ENCODE results near the gene PCBP3.

The PCBP3 gene

DNA sequence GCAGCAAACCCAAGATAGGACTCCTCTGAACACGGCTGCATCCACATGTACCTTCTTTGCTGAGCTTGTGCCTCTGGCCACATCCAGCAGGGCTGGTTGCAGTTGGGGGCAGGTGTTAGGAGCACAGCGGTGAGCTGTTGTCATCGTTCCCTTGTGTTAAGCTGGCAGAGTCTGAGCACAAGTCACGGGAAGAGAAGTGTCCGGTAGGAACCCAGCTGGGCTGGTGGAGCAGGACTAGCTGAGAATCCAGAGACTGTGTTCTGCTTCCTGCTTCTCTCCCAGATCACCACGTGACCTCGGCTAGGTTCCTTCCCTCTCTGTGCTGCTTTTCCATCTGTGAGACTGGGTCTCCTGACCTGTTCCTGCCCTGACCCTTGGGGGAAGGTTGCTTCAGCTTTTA lies 105.1 kb downstream of the PCBP3 start:
- H3K4me3 ChIP-seq (ENCODE audit: low read depth, low read length): no peak overlapping the region
- in situ Hi-C loops (cut with HindIII; ENCODE audit: low sequenced_read_pairs): no loop called here
- TF ChIP-seq, protein P1, sequence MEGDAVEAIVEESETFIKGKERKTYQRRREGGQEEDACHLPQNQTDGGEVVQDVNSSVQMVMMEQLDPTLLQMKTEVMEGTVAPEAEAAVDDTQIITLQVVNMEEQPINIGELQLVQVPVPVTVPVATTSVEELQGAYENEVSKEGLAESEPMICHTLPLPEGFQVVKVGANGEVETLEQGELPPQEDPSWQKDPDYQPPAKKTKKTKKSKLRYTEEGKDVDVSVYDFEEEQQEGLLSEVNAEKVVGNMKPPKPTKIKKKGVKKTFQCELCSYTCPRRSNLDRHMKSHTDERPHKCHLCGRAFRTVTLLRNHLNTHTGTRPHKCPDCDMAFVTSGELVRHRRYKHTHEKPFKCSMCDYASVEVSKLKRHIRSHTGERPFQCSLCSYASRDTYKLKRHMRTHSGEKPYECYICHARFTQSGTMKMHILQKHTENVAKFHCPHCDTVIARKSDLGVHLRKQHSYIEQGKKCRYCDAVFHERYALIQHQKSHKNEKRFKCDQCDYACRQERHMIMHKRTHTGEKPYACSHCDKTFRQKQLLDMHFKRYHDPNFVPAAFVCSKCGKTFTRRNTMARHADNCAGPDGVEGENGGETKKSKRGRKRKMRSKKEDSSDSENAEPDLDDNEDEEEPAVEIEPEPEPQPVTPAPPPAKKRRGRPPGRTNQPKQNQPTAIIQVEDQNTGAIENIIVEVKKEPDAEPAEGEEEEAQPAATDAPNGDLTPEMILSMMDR (IDR thresholded peaks at IDR 0.05; ENCODE audit: low read depth, low read length, missing control alignments): no peak
- DNase-seq (ENCODE audit: low read depth): no peak

DNA sequence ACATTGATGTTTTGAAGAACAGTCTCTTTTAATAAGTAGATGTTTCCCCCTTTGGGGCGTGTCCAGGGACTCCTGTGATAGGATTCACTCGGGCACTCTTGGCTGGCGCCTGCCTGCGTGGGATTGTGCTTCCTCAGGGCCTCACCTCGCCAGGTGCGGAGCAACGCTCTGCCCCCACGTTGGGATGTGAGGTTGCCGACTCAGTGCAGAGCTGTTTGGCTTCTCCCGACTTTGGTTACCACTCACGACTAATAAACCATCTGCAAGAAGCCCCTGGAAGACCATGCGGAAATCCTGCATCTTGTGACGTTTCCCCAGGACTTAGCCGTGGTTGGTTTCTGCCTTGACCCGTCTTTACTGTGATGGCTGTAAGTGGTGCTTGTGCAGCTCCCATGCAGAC lies 106.4 kb downstream of the PCBP3 start:
- no peak for DNase-seq (ENCODE audit: low read depth)
- TF ChIP-seq, protein P1 (IDR thresholded peaks at IDR 0.05; ENCODE audit: low read depth, low read length, missing control alignments): no peak
- no peak overlapping the region for H3K4me3 ChIP-seq (ENCODE audit: low read depth, low read length)
- in situ Hi-C loops (cut with HindIII; ENCODE audit: low sequenced_read_pairs): no loop called here

- H3K4me3 ChIP-seq (ENCODE audit: low read depth, low read length): no peak overlapping the region
- in situ Hi-C loops (cut with HindIII; ENCODE audit: low sequenced_read_pairs): no loop called here
- no peak for DNase-seq (ENCODE audit: low read depth)
- TF ChIP-seq, protein P1 (IDR thresholded peaks at IDR 0.05; ENCODE audit: low read depth, low read length, missing control alignments): no peak
Measured at GRCh38 chr21:45750936-45751335, 107.4 kb downstream of the PCBP3 start.

DNA sequence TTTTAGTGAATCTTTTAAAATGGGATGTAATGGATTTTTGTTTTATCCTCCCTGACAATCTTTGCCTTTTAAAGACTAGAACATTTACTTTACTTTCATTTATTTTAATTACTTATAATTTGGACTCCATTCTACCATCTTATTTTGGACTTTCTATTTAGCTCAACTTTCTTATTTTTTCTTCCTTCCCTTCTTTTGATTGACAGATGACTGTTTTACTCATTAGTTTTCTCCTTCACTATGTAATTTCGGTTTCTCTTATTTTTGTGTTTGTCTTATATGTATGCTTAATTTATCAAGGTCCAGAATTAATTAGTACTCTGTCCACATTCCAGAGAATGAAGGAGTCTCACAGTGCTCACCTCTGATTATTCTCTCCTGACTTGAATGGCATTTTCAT lies 109.9 kb downstream of the PCBP3 start:
- TF ChIP-seq, protein P1 (IDR thresholded peaks at IDR 0.05; ENCODE audit: low read depth, low read length, missing control alignments): no peak
- DNase-seq (ENCODE audit: low read depth): no peak
- in situ Hi-C loops (cut with HindIII; ENCODE audit: low sequenced_read_pairs): no loop called here
- no peak overlapping the region for H3K4me3 ChIP-seq (ENCODE audit: low read depth, low read length)

DNA sequence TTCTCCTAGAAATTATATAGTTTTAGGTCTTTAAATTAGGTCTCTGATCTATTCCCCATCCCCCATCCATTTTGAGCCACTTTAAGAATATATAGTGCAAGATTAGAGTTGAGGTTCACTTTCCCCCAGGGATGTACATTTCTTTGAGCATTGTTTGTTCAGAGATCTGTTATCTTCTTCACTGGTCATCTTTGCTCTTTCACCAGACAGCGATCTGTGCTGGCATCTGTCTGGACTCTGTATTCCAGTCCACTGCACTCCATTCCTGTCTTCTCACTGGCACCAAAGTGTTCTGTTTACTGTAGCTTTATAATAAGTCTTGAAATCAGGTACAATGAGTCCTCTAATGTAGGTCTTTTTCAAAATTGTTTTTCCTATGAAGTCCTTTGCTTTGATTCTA lies 112.5 kb downstream of the PCBP3 start:
- no peak overlapping the region for H3K4me3 ChIP-seq (ENCODE audit: low read depth, low read length)
- in situ Hi-C loops (cut with HindIII; ENCODE audit: low sequenced_read_pairs): no loop called here
- no peak for DNase-seq (ENCODE audit: low read depth)
- TF ChIP-seq, protein P1 (IDR thresholded peaks at IDR 0.05; ENCODE audit: low read depth, low read length, missing control alignments): no peak

DNA sequence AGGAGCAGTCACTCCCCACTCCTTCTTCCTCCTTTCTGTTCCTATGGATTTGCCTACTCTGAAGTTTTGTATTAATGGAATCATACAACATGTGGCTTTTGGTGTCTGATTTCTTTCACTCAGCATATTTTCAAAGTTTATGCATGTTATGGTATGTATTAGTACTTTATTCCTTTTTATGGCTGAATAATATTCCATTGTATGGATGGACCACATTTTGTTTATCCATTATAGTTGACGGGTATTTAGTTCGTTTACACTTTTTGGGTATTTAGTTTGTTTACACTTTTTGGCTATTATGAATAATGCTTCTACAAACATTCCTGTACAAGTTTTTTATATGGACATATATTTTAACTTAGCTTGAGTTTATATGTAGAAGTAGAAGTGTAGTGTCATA lies 113.1 kb downstream of the PCBP3 start:
- no peak overlapping the region for H3K4me3 ChIP-seq (ENCODE audit: low read depth, low read length)
- TF ChIP-seq, protein P1 (IDR thresholded peaks at IDR 0.05; ENCODE audit: low read depth, low read length, missing control alignments): no peak
- in situ Hi-C loops (cut with HindIII; ENCODE audit: low sequenced_read_pairs): no loop called here
- DNase-seq (ENCODE audit: low read depth): no peak

GRCh38 chr21:45761704-45762103 lies 118.2 kb downstream of the PCBP3 start:
- no peak for DNase-seq (ENCODE audit: low read depth)
- H3K4me3 ChIP-seq (ENCODE audit: low read depth, low read length): no peak overlapping the region
- in situ Hi-C loops (cut with HindIII; ENCODE audit: low sequenced_read_pairs): no loop called here

More at GRCh38 chr21:45761704-45762103, 118.2 kb downstream of the PCBP3 start:
- TF ChIP-seq, protein P1 (IDR thresholded peaks at IDR 0.05; ENCODE audit: low read depth, low read length, missing control alignments): no peak

Data from astrocyte of the cerebellum (primary cell).